OCI-LY7 (cell line): ENCODE measurements around the gene NRP1. TPM values are rescaled to one million over a fixed set of nuclear protein-coding genes. Genes with fewer than 3 reads are reported as not detected.

Experiments
- BruUV-seq: library from RNA; stranded (reverse); fragments of 400-500 nt; replicated peaks from 2 replicates; lab custom pipeline; 2021; lab: Mats Ljungman, UMichigan
- CTCF ChIA-PET: fragments of 300-600 bp; sonication (Branson Sonifier 250); formaldehyde crosslinking; loops from one replicate; lab custom pipeline; 2022; ENCODE audit warnings: antibody characterized with exemption; ENCODE audit not compliant: unreplicated experiment; lab: Charles Lee
- POLR2A ChIA-PET: fragments of 300-600 bp; sonication (Branson Sonifier 250); formaldehyde crosslinking; loops from one replicate; lab custom pipeline; 2022; ENCODE audit warnings: antibody characterized with exemption; lab: Charles Lee
- DNase-seq: peaks from one replicate; pipeline ENCODE4 v3.0.0-alpha.2; 2015; ENCODE audit warnings: low spot score
- H2AFZ ChIP-seq: fragments of 200-600 bp; sonication (generic), shearing (Covaris generic); 2 replicates; pipeline ENCODE4 v1.6.1; 2014; ENCODE audit warnings: mild to moderate bottlenecking, antibody characterized with exemption, low read length, moderate library complexity
- H3K27ac ChIP-seq: fragments of 200-600 bp; sonication (generic); 2 replicates; pipeline ENCODE4 v1.5.1; 2014; ENCODE audit warnings: mixed run types, low read depth, mild to moderate bottlenecking, moderate library complexity, low read length, inconsistent platforms; ENCODE audit not compliant: poor library complexity, severe bottlenecking
- H3K36me3 ChIP-seq: fragments of 200-600 bp; sonication (generic); 2 replicates; pipeline ENCODE4 v1.6.1; 2014; ENCODE audit warnings: mild to moderate bottlenecking, antibody characterized with exemption, low read length, moderate library complexity, mixed read lengths; ENCODE audit not compliant: insufficient read depth
- H3K4me1 ChIP-seq: fragments of 200-600 bp; sonication (generic); 2 replicates; pipeline ENCODE4 v1.5.1; 2014; ENCODE audit warnings: mild to moderate bottlenecking, low read length; ENCODE audit not compliant: insufficient read depth, poor library complexity, severe bottlenecking
- H3K4me2 ChIP-seq: fragments of 200-600 bp; sonication (generic); 2 replicates; pipeline ENCODE4 v1.6.1; 2014; ENCODE audit warnings: mild to moderate bottlenecking, low read length
- H3K4me3 ChIP-seq: fragments of 200-600 bp; sonication (generic); 2 replicates; pipeline ENCODE4 v1.5.1; 2014; ENCODE audit warnings: mild to moderate bottlenecking, low read depth, low read length; ENCODE audit not compliant: poor library complexity, severe bottlenecking
- H3K79me2 ChIP-seq: fragments of 200-600 bp; sonication (generic); 2 replicates; pipeline ENCODE4 v1.6.1; 2016; ENCODE audit warnings: low read depth, mild to moderate bottlenecking, low read length, moderate library complexity, mixed read lengths; ENCODE audit not compliant: insufficient read depth
- H3K9me2 ChIP-seq: fragments of 200-600 bp; sonication (generic); 2 replicates; pipeline ENCODE4 v1.6.1; 2016; ENCODE audit warnings: mild to moderate bottlenecking, low read length, mixed read lengths; ENCODE audit not compliant: insufficient read depth
- H3K9me3 ChIP-seq: fragments of 200-600 bp; sonication (generic); 2 replicates; pipeline ENCODE4 v1.6.1; 2014; ENCODE audit warnings: mild to moderate bottlenecking, mixed run types, low read length, mixed read lengths
- H4K20me1 ChIP-seq: fragments of 200-600 bp; sonication (generic); 2 replicates; pipeline ENCODE4 v1.6.1; 2014; ENCODE audit warnings: mild to moderate bottlenecking, antibody characterized with exemption, low read length, moderate library complexity, mixed read lengths; ENCODE audit not compliant: insufficient read depth
- CTCF ChIP-seq: fragments of 200-600 bp; sonication (generic); conservative IDR thresholded peaks from 2 replicates; pipeline ENCODE4 v1.5.1; 2014; ENCODE audit warnings: mild to moderate bottlenecking, antibody characterized with exemption, low read length, moderate library complexity, mixed read lengths
- EZH2phosphoT487 ChIP-seq: fragments of 200-600 bp; sonication (generic); IDR thresholded peaks from 2 replicates; pipeline ENCODE4 v1.6.1; 2018; ENCODE audit warnings: low read depth, borderline replicate concordance, mild to moderate bottlenecking, mixed run types, antibody characterized with exemption, low read length, moderate library complexity, mixed read lengths
- intact Hi-C: fragments of 100-400 bp; cut with micrococcal nuclease; formaldehyde crosslinking; loops from one replicate; pipeline ENCODE4 v1.10.0; 2022; ENCODE audit not compliant: unreplicated experiment
- total RNA-seq, 2 experiments: library from RNA; depleted of rRNA in 1 of 2; stranded (reverse); fragments of >200 nt in 1 of 2; shearing (Covaris generic) in 1 of 2; gene quantifications; 2 replicates each; pipeline ENCODE4 v1.2.3, GENCODE V29; 2014 to 2022

NRP1 gene
- total RNA-seq, 2 experiments from 2014 or later = not detected

- no peak for DNase-seq
- POLR2A ChIA-PET = no interaction called here
- no peaks in the 10 kb centered on the region for H3K9me2 ChIP-seq
- H3K9me3 ChIP-seq = no peaks in the 10 kb centered on the region
- CTCF ChIA-PET = interaction anchor here (0.5 kb wide), 1 partner anchor 50 kb away, joined by 3 read pairs; no protein-coding TSS in a partner anchor
- H3K79me2 ChIP-seq = no peaks in the 10 kb centered on the region
- H3K4me1 ChIP-seq = no peaks in the 10 kb centered on the region
- BruUV-seq = no TSS peak
- no peak overlapping the region for H3K4me2 ChIP-seq
- no peak for TF ChIP-seq CTCF
- no peak for TF ChIP-seq EZH2phosphoT487
- H2AFZ ChIP-seq = no peak overlapping the region
- no peak overlapping the region for H3K27ac ChIP-seq
- no peaks in the 10 kb centered on the region for H3K36me3 ChIP-seq
- H4K20me1 ChIP-seq = no peaks in the 10 kb centered on the region
- intact Hi-C loops = no loop called here
- no peak overlapping the region for H3K4me3 ChIP-seq
These were observed 3.0 kb upstream of the NRP1 start for GRCh38 chr10:33337326-33337957.

- Histone ChIP-seq H3K9me2 (no peaks in the 10 kb centered on the region), H3K9me3 (no peaks in the 10 kb centered on the region), H2AFZ (no peak overlapping the region), H3K79me2 (no peaks in the 10 kb centered on the region), H3K4me2 (no peak overlapping the region), H3K27ac (no peak overlapping the region), H3K36me3 (no peaks in the 10 kb centered on the region), H3K4me1 (no peaks in the 10 kb centered on the region), H4K20me1 (no peaks in the 10 kb centered on the region), H3K4me3 (no peak overlapping the region)
- CTCF ChIA-PET = no interaction called here
- DNase-seq = no peak
- BruUV-seq = no TSS peak
- POLR2A ChIA-PET = no interaction called here
- intact Hi-C loops = no loop called here
- no peak for TF ChIP-seq EZH2phosphoT487
- TF ChIP-seq CTCF = no peak
These were observed 2.3 kb upstream of the NRP1 start for GRCh38 chr10:33336582-33337325.
